DLD1 (cell line): Measurements from ENCODE around the gene RNF114.
"Not testable (repeated sequence)": the region's sequence is repeated elsewhere in the genome, so short reads cannot be mapped to it uniquely, and the experiment has no call there.

Experiments used
- in situ Hi-C: cut with HindIII; loops from 2 replicates; pipeline ENCODE4 v1.10.0; 2017; ENCODE audit warnings: low sequenced_read_pairs

The RNF114 gene

GRCh38 chr20:49957089-49957938 is 21.1 kb downstream of the RNF114 start:
- in situ Hi-C loops: not testable (repeated sequence)

GRCh38 chr20:49961413-49961812 is 25.2 kb downstream of the RNF114 start:
- in situ Hi-C loops: no loop called here

GRCh38 chr20:49964964-49965780 is 29.0 kb downstream of the RNF114 start:
- in situ Hi-C loops: no loop called here

GRCh38 chr20:49965781-49966305 is 29.6 kb downstream of the RNF114 start:
- in situ Hi-C loops: no loop called here

- in situ Hi-C loops: no loop called here
Measured at GRCh38 chr20:49966861-49967260, 30.7 kb downstream of the RNF114 start.

GRCh38 chr20:49969234-49969633 is 33.0 kb downstream of the RNF114 start:
- in situ Hi-C loops: no loop called here

GRCh38 chr20:49969946-49970345 is 33.7 kb downstream of the RNF114 start:
- in situ Hi-C loops: no loop called here

- in situ Hi-C loops: no loop called here
Measured at GRCh38 chr20:49970498-49970897, 34.3 kb downstream of the RNF114 start.

GRCh38 chr20:49973981-49974380 is 37.8 kb downstream of the RNF114 start:
- in situ Hi-C loops: no loop called here

- in situ Hi-C loops: no loop called here
Measured at GRCh38 chr20:49976542-49976941, 40.3 kb downstream of the RNF114 start.

GRCh38 chr20:49977740-49978139 is 41.5 kb downstream of the RNF114 start:
- in situ Hi-C loops: not testable (repeated sequence)

GRCh38 chr20:49978685-49979029 is 42.5 kb downstream of the RNF114 start:
- in situ Hi-C loops: no loop called here

GRCh38 chr20:49979030-49979832 is 43.0 kb downstream of the RNF114 start:
- in situ Hi-C loops: no loop called here

GRCh38 chr20:49980140-49981008 is 44.2 kb downstream of the RNF114 start:
- in situ Hi-C loops: no loop called here

GRCh38 chr20:49981218-49982071 is 45.2 kb downstream of the RNF114 start:
- in situ Hi-C loops: no loop called here

- in situ Hi-C loops: no loop called here
Measured at GRCh38 chr20:49982072-49982345, 45.8 kb downstream of the RNF114 start.

- in situ Hi-C loops: no loop called here
Measured at GRCh38 chr20:49982346-49983122, 46.3 kb downstream of the RNF114 start, which contains the start of gene SNAI1. SNAI1 (plus strand) TSS chr20:49982980; CDS start chr20:49983060, 80 bp downstream.

- in situ Hi-C loops: no loop called here
Measured at GRCh38 chr20:49983123-49983847, 47.1 kb downstream of the RNF114 start.
